Upper lobe of left lung (tissue), 4 donors: ENCODE results near the gene DOCK4.

ENCODE experiments used
- CTCF ChIP-seq, 6 experiments: fragments of 450-650 bp in 4 of 6; fragments of 200-600 bp in 2 of 6; sonication (generic) in 2 of 6; IDR thresholded peaks; one replicate each; pipeline ENCODE4 v1.5.1; 2016 to 2019; ENCODE audit warnings: antibody characterized with exemption in 6 of 6
- EP300 ChIP-seq, 4 donors: sonication (generic); formaldehyde crosslinking; IDR thresholded peaks; one replicate each; pipeline ENCODE4 v1.5.1; 2017; ENCODE audit warnings: antibody characterized with exemption in 4 of 4, control low read depth in 2 of 4
- POLR2AphosphoS5 ChIP-seq, 2 donors: sonication (generic); formaldehyde crosslinking; IDR thresholded peaks; one replicate each; pipeline ENCODE4 v1.5.1; 2017; ENCODE audit warnings: antibody characterized with exemption in 2 of 2

- TF ChIP-seq CTCF (IDR thresholded peaks at IDR 0.05): no peak
- no peak for TF ChIP-seq POLR2AphosphoS5 (IDR thresholded peaks at IDR 0.05)
- TF ChIP-seq EP300 (IDR thresholded peaks at IDR 0.05): no peak
These were observed 7.5 kb upstream of the DOCK4 start for GRCh38 chr7:112213735-112214134.
